ENCODE data around the gene WDR90. TPM values are rescaled to one million over a fixed set of nuclear protein-coding genes. Genes with fewer than 3 reads are reported as not detected.

Gene WDR90
- polyA plus RNA-seq, 1 donor from 2014 or later: 32.1 TPM

- Histone ChIP-seq H3K27me3 (ENCODE audit: insufficient read depth, low read depth, low read length) (no peaks in the 10 kb centered on the region), H3K4me3 (ENCODE audit: low read length) (no peak overlapping the region), H3K9me3 (ENCODE audit: low read length) (no peaks in the 10 kb centered on the region), H4K20me1 (ENCODE audit: insufficient read depth) (no peaks in the 10 kb centered on the region), H3K79me2 (replicated peaks; ENCODE audit: insufficient read depth, low read length) (no peaks in the 10 kb centered on the region), H3K4me2 (ENCODE audit: low read length) (no peak overlapping the region), H3K27ac (ENCODE audit: low read length) (no peak overlapping the region), H3F3A (ENCODE audit: insufficient read depth, low read length, poor library complexity, severe bottlenecking) (no peaks in the 10 kb centered on the region), H2AFZ (ENCODE audit: low read depth, low read length) (no peak overlapping the region), H3K9ac (ENCODE audit: low read length) (no peak overlapping the region), H3K9me2 (ENCODE audit: insufficient read depth, low read length) (no peaks in the 10 kb centered on the region), H3K36me3 (ENCODE audit: insufficient read depth, low read length) (no peaks in the 10 kb centered on the region)
- no peak for TF ChIP-seq TAF1 (IDR thresholded peaks at IDR 0.05; ENCODE audit: low read depth)
- no peak for TF ChIP-seq SMC3 (conservative IDR thresholded peaks at IDR 0.05; ENCODE audit: poor library complexity)
- no peak for TF ChIP-seq RAD21 (conservative IDR thresholded peaks at IDR 0.05)
- no peak for TF ChIP-seq CTCF (IDR thresholded peaks at IDR 0.05; ENCODE audit: poor library complexity, severe bottlenecking)
- TF ChIP-seq EP300 (conservative IDR thresholded peaks at IDR 0.05; ENCODE audit: poor library complexity, severe bottlenecking): no peak
- TF ChIP-seq POLR2AphosphoS5 (IDR thresholded peaks at IDR 0.05): no peak
- TF ChIP-seq MXI1 (conservative IDR thresholded peaks at IDR 0.05; ENCODE audit: poor library complexity, severe bottlenecking): no peak
- no peak for TF ChIP-seq REST (IDR thresholded peaks at IDR 0.05; ENCODE audit: borderline replicate concordance)
- TF ChIP-seq EZH2 (IDR thresholded peaks at IDR 0.05; ENCODE audit: borderline replicate concordance, insufficient read depth, low read length, poor library complexity, severe bottlenecking): no peak
These were observed 21.5 kb upstream of the WDR90 start for GRCh38 chr16:627454-628239.

GRCh38 chr16:628321-629061, 20.7 kb upstream of the WDR90 start:
- Histone ChIP-seq H3K9ac (ENCODE audit: low read length) (no peak overlapping the region), H3K4me3 (ENCODE audit: low read length) (no peak overlapping the region), H3K27ac (ENCODE audit: low read length) (no peak overlapping the region), H3F3A (ENCODE audit: insufficient read depth, low read length, poor library complexity, severe bottlenecking) (no peaks in the 10 kb centered on the region), H4K20me1 (ENCODE audit: insufficient read depth) (no peaks in the 10 kb centered on the region), H3K79me2 (replicated peaks; ENCODE audit: insufficient read depth, low read length) (no peaks in the 10 kb centered on the region), H3K4me2 (ENCODE audit: low read length) (no peak overlapping the region), H3K9me2 (ENCODE audit: insufficient read depth, low read length) (no peaks in the 10 kb centered on the region), H3K36me3 (ENCODE audit: insufficient read depth, low read length) (no peaks in the 10 kb centered on the region), H3K27me3 (ENCODE audit: insufficient read depth, low read depth, low read length) (no peaks in the 10 kb centered on the region), H2AFZ (ENCODE audit: low read depth, low read length) (no peak overlapping the region), H3K9me3 (ENCODE audit: low read length) (no peaks in the 10 kb centered on the region)
- TF ChIP-seq MXI1 (conservative IDR thresholded peaks at IDR 0.05; ENCODE audit: poor library complexity, severe bottlenecking): no peak
- TF ChIP-seq REST (IDR thresholded peaks at IDR 0.05; ENCODE audit: borderline replicate concordance): no peak
- TF ChIP-seq POLR2AphosphoS5 (IDR thresholded peaks at IDR 0.05): no peak
- TF ChIP-seq EP300 (conservative IDR thresholded peaks at IDR 0.05; ENCODE audit: poor library complexity, severe bottlenecking): no peak
- no peak for TF ChIP-seq EZH2 (IDR thresholded peaks at IDR 0.05; ENCODE audit: borderline replicate concordance, insufficient read depth, low read length, poor library complexity, severe bottlenecking)
- no peak for TF ChIP-seq TAF1 (IDR thresholded peaks at IDR 0.05; ENCODE audit: low read depth)
- TF ChIP-seq SMC3 (conservative IDR thresholded peaks at IDR 0.05; ENCODE audit: poor library complexity): no peak
- TF ChIP-seq CTCF (IDR thresholded peaks at IDR 0.05; ENCODE audit: poor library complexity, severe bottlenecking): no peak
- TF ChIP-seq RAD21 (conservative IDR thresholded peaks at IDR 0.05): no peak

All from neural cell (in vitro differentiated cells).